ENCODE measurements around the gene ATP6V0B. TPM values are rescaled to one million over a fixed set of nuclear protein-coding genes. Genes with fewer than 3 reads are reported as not detected.

Gene ATP6V0B
- total and polyA plus RNA-seq, 2 experiments from 2014 or later = 112 to 142 TPM

DNA sequence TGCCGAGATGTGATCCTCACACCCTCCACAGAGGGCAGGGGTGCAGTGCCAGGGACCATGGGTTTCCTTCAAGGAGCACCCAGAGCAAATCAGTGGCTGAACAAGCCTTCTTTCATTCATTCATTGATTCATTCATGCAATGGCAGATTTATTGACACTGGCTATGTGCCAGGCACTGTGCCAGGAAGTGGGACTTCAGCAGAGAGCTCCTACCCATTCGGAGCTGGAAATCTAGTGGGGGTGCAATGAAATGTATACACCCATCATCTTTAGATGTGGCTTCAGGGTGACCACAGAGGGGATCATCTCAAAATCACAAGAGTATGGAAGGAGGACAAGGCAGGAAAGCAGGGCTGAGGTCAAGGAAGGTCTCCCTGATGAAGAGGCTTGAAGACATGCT, 37.6 kb downstream of the ATP6V0B start (continued):
- TF ChIP-seq, protein P1, sequence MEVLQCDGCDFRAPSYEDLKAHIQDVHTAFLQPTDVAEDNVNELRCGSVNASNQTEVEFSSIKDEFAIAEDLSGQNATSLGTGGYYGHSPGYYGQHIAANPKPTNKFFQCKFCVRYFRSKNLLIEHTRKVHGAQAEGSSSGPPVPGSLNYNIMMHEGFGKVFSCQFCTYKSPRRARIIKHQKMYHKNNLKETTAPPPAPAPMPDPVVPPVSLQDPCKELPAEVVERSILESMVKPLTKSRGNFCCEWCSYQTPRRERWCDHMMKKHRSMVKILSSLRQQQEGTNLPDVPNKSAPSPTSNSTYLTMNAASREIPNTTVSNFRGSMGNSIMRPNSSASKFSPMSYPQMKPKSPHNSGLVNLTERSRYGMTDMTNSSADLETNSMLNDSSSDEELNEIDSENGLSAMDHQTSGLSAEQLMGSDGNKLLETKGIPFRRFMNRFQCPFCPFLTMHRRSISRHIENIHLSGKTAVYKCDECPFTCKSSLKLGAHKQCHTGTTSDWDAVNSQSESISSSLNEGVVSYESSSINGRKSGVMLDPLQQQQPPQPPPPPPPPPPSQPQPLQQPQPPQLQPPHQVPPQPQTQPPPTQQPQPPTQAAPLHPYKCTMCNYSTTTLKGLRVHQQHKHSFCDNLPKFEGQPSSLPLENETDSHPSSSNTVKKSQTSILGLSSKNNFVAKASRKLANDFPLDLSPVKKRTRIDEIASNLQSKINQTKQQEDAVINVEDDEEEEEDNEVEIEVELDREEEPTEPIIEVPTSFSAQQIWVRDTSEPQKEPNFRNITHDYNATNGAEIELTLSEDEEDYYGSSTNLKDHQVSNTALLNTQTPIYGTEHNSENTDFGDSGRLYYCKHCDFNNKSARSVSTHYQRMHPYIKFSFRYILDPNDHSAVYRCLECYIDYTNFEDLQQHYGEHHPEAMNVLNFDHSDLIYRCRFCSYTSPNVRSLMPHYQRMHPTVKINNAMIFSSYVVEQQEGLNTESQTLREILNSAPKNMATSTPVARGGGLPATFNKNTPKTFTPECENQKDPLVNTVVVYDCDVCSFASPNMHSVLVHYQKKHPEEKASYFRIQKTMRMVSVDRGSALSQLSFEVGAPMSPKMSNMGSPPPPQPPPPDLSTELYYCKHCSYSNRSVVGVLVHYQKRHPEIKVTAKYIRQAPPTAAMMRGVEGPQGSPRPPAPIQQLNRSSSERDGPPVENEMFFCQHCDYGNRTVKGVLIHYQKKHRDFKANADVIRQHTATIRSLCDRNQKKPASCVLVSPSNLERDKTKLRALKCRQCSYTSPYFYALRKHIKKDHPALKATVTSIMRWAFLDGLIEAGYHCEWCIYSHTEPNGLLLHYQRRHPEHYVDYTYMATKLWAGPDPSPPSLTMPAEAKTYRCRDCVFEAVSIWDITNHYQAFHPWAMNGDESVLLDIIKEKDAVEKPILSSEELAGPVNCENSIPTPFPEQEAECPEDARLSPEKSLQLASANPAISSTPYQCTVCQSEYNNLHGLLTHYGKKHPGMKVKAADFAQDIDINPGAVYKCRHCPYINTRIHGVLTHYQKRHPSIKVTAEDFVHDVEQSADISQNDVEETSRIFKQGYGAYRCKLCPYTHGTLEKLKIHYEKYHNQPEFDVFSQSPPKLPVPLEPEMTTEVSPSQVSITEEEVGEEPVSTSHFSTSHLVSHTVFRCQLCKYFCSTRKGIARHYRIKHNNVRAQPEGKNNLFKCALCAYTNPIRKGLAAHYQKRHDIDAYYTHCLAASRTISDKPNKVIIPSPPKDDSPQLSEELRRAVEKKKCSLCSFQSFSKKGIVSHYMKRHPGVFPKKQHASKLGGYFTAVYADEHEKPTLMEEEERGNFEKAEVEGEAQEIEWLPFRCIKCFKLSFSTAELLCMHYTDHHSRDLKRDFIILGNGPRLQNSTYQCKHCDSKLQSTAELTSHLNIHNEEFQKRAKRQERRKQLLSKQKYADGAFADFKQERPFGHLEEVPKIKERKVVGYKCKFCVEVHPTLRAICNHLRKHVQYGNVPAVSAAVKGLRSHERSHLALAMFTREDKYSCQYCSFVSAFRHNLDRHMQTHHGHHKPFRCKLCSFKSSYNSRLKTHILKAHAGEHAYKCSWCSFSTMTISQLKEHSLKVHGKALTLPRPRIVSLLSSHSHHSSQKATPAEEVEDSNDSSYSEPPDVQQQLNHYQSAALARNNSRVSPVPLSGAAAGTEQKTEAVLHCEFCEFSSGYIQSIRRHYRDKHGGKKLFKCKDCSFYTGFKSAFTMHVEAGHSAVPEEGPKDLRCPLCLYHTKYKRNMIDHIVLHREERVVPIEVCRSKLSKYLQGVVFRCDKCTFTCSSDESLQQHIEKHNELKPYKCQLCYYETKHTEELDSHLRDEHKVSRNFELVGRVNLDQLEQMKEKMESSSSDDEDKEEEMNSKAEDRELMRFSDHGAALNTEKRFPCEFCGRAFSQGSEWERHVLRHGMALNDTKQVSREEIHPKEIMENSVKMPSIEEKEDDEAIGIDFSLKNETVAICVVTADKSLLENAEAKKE (CRISPR knock-in tag; IDR thresholded peaks at IDR 0.05) = no peak
- TF ChIP-seq, protein P2, sequence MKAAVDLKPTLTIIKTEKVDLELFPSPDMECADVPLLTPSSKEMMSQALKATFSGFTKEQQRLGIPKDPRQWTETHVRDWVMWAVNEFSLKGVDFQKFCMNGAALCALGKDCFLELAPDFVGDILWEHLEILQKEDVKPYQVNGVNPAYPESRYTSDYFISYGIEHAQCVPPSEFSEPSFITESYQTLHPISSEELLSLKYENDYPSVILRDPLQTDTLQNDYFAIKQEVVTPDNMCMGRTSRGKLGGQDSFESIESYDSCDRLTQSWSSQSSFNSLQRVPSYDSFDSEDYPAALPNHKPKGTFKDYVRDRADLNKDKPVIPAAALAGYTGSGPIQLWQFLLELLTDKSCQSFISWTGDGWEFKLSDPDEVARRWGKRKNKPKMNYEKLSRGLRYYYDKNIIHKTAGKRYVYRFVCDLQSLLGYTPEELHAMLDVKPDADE (IDR thresholded peaks at IDR 0.05) = no peak
- TF ChIP-seq JUNB (IDR thresholded peaks at IDR 0.05; ENCODE audit: unreplicated experiment) = no peak
- TF ChIP-seq, protein P3, sequence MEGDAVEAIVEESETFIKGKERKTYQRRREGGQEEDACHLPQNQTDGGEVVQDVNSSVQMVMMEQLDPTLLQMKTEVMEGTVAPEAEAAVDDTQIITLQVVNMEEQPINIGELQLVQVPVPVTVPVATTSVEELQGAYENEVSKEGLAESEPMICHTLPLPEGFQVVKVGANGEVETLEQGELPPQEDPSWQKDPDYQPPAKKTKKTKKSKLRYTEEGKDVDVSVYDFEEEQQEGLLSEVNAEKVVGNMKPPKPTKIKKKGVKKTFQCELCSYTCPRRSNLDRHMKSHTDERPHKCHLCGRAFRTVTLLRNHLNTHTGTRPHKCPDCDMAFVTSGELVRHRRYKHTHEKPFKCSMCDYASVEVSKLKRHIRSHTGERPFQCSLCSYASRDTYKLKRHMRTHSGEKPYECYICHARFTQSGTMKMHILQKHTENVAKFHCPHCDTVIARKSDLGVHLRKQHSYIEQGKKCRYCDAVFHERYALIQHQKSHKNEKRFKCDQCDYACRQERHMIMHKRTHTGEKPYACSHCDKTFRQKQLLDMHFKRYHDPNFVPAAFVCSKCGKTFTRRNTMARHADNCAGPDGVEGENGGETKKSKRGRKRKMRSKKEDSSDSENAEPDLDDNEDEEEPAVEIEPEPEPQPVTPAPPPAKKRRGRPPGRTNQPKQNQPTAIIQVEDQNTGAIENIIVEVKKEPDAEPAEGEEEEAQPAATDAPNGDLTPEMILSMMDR (conservative IDR thresholded peaks at IDR 0.05; ENCODE audit: low read depth in 2 of 2) = no peak

DNA sequence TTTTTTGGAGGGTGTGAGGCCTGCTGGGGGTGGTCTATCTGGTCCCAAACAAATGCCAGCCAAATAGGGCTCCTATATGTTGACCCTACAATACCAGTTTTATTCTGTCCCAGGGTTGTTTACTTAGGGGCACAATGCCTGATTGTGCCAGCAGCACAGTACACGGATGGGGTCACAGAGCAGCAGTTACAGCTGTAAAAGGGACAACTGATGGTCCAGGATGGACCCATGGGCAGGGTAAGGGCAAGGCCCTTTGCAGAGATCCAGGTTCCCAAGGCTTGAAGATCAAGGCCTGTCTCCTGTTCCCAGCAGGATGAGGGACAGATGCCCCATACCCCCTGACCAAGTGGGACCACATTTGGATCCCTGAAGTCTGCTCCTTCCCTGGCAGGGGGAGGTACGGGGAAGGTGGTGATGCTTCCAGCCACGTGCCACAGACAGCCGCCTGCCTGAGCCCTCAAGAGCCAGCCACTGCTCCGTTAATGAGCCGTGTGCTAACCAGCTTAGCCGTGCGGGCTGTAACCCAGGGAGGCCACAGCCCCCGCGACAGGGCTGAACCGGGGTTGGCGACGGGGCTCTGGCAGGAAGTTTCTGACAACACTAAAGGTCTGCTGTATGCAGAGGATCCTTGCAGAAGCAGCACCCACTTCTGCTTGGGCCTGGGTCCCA, 38.3 kb downstream of the ATP6V0B start:
- Histone ChIP-seq H2AFZ (no peak overlapping the region), H3K4me1 (ENCODE audit: insufficient read depth) (no peaks in the 10 kb centered on the region), H3K27ac (ENCODE audit: low read depth) (no peak overlapping the region), H3F3A (replicated peaks; ENCODE audit: low read depth) (no peaks in the 10 kb centered on the region), H3K4me3 (no peak overlapping the region), H3K27me3 (ENCODE audit: insufficient read depth) (no peaks in the 10 kb centered on the region), H3K9me2 (ENCODE audit: insufficient read depth) (no peaks in the 10 kb centered on the region), H3K36me3 (ENCODE audit: insufficient read depth) (no peaks in the 10 kb centered on the region; the same call in 1 of the 2 replicates), H4K20me1 (replicated peaks; ENCODE audit: insufficient read depth) (peaks cover 7% of the 10 kb centered on the region; the same call in 1 of the 2 replicates), H3K4me2 (no peak overlapping the region), H3K79me2 (replicated peaks; ENCODE audit: insufficient read depth) (no peaks in the 10 kb centered on the region)
- H3K9me3 Mint-ChIP-seq = no peaks in the 10 kb centered on the region
- peaks cover 8% of the 10 kb centered on the region for H3K27me3 Mint-ChIP-seq (ENCODE audit: insufficient read depth, low read depth, poor library complexity)
- ATAC-seq = no peak
- no peak for DNase-seq (ENCODE audit: low spot score)
- peaks cover 18% of the 10 kb centered on the region for H3K36me3 Mint-ChIP-seq (ENCODE audit: low read depth)
- H3K4me3 Mint-ChIP-seq = no peak overlapping the region
- H3K4me1 Mint-ChIP-seq = peaks cover 12% of the 10 kb centered on the region
- H3K27ac Mint-ChIP-seq = no peak overlapping the region
- TF ChIP-seq POLR2AphosphoS5 (IDR thresholded peaks at IDR 0.05; ENCODE audit: low read depth) = no peak
- TF ChIP-seq, protein P1 (CRISPR knock-in tag; IDR thresholded peaks at IDR 0.05) = no peak
